RWPE1 (cell line): ENCODE data around the gene STARD13.

Source experiments
- CTCF ChIA-PET: fragments of 350-600 bp; sonication (Branson Sonifier 250); formaldehyde crosslinking; extraction: SDS; loops from one replicate; lab custom pipeline; 2021; lab: Yijun Ruan, JAX
- POLR2A ChIA-PET: fragments of 400-600 bp; formaldehyde crosslinking; extraction: SDS; loops from one replicate; lab custom pipeline; 2020; ENCODE audit warnings: antibody characterized with exemption; ENCODE audit not compliant: low non-redundant PET; lab: Yijun Ruan, JAX
- DNase-seq: peaks from one replicate; pipeline ENCODE4 v3.0.0; 2012; ENCODE audit warnings: low spot score
- H3K27ac ChIP-seq: fragments of 450-650 bp; 2 replicates; pipeline ENCODE4 v1.5.1; 2017
- CTCF ChIP-seq: fragments of 450-650 bp; conservative IDR thresholded peaks from 2 replicates; pipeline ENCODE4 v1.5.1; 2017; ENCODE audit warnings: low read depth, mild to moderate bottlenecking

STARD13 gene

GRCh38 chr13:33119856-33120543, 165.6 kb downstream of the STARD13 start:
- CTCF ChIA-PET = no interaction called here
- peak; percentile 90 for DNase-seq
- TF ChIP-seq CTCF = no peak
- POLR2A ChIA-PET = no interaction called here
- H3K27ac ChIP-seq = no peak overlapping the region

- TF ChIP-seq CTCF = no peak
Measured at GRCh38 chr13:33119022-33119781, 166.4 kb downstream of the STARD13 start.

GRCh38 chr13:33116321-33117010, 169.1 kb downstream of the STARD13 start:
- CTCF ChIA-PET = no interaction called here
- DNase-seq = no peak
- POLR2A ChIA-PET = no interaction called here
- no peak overlapping the region for H3K27ac ChIP-seq
- no peak for TF ChIP-seq CTCF

More at GRCh38 chr13:33119022-33119781, 166.4 kb downstream of the STARD13 start:
- ChIA-PET CTCF (interaction anchor here (0.7 kb wide), 2 partner anchors 17 to 222 kb away, joined by 3 read pairs; no protein-coding TSS in a partner anchor), POLR2A (no interaction called here)
- no peak for DNase-seq
- H3K27ac ChIP-seq = peak overlapping the region; percentile 62

GRCh38 chr13:33115274-33115673, 170.3 kb downstream of the STARD13 start:
- H3K27ac ChIP-seq = no peak overlapping the region
- no peak for TF ChIP-seq CTCF
- CTCF ChIA-PET = interaction anchor here (0.7 kb wide), 1 partner anchor 76 kb away, joined by 3 read pairs; no protein-coding TSS in a partner anchor
- POLR2A ChIA-PET = no interaction called here
- no peak for DNase-seq

- no peak for TF ChIP-seq CTCF
- ChIA-PET POLR2A (no interaction called here), CTCF (interaction anchor here (0.6 kb wide), 1 partner anchor 8 kb away, joined by 4 read pairs; no protein-coding TSS in a partner anchor)
- no peak for DNase-seq
- no peak overlapping the region for H3K27ac ChIP-seq
Measured at GRCh38 chr13:33114146-33114545, 171.4 kb downstream of the STARD13 start.

GRCh38 chr13:33112766-33113165, 172.8 kb downstream of the STARD13 start:
- ChIA-PET POLR2A (no interaction called here), CTCF (no interaction called here)

More at GRCh38 chr13:33112766-33113165, 172.8 kb downstream of the STARD13 start:
- no peak for TF ChIP-seq CTCF
- H3K27ac ChIP-seq = no peak overlapping the region
- DNase-seq = no peak
